GM12875 (cell line): ENCODE data around the gene IL1R1.

Experiments used
- H3K4me3 ChIP-seq: one replicate; pipeline ENCODE4 v1.5.1; 2011; ENCODE audit warnings: low read depth, low read length, control low read depth
- TF ChIP-seq, protein P1 (sequence below): IDR thresholded peaks from 2 replicates; pipeline ENCODE4 v1.5.1; 2011; ENCODE audit warnings: low read depth, mild to moderate bottlenecking, control low read depth, inconsistent platforms, low read length, moderate library complexity, borderline replicate concordance; ENCODE audit not compliant: insufficient read depth

Gene IL1R1

DNA sequence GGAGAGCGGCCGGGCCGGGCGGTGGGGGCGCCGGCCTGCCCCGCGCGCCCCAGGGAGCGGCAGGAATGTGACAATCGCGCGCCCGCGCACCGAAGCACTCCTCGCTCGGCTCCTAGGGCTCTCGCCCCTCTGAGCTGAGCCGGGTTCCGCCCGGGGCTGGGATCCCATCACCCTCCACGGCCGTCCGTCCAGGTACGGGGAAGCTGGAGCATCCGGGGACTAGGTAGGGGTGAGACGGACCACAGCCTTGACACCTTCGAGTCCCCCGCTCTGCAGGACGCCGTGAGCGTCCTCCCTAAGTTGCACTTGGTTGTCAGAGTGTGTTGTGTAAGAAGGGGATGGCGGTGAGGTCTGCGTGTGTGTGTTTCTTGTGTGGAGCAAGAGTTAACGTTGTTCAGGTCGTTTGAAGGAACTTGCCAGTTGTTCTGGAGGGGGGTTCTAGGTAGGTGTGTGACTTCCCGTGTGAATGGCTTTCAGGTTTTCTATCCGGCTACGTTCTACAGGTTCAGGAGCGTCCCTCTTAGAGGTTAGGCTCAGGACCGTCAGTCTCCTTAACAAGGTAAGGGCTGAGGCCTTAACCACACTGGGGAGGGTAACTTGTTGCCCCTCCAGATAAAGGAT, 393 bp downstream of the IL1R1 start:
- no peak overlapping the region for H3K4me3 ChIP-seq
- TF ChIP-seq, protein P1, sequence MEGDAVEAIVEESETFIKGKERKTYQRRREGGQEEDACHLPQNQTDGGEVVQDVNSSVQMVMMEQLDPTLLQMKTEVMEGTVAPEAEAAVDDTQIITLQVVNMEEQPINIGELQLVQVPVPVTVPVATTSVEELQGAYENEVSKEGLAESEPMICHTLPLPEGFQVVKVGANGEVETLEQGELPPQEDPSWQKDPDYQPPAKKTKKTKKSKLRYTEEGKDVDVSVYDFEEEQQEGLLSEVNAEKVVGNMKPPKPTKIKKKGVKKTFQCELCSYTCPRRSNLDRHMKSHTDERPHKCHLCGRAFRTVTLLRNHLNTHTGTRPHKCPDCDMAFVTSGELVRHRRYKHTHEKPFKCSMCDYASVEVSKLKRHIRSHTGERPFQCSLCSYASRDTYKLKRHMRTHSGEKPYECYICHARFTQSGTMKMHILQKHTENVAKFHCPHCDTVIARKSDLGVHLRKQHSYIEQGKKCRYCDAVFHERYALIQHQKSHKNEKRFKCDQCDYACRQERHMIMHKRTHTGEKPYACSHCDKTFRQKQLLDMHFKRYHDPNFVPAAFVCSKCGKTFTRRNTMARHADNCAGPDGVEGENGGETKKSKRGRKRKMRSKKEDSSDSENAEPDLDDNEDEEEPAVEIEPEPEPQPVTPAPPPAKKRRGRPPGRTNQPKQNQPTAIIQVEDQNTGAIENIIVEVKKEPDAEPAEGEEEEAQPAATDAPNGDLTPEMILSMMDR: no peak

DNA sequence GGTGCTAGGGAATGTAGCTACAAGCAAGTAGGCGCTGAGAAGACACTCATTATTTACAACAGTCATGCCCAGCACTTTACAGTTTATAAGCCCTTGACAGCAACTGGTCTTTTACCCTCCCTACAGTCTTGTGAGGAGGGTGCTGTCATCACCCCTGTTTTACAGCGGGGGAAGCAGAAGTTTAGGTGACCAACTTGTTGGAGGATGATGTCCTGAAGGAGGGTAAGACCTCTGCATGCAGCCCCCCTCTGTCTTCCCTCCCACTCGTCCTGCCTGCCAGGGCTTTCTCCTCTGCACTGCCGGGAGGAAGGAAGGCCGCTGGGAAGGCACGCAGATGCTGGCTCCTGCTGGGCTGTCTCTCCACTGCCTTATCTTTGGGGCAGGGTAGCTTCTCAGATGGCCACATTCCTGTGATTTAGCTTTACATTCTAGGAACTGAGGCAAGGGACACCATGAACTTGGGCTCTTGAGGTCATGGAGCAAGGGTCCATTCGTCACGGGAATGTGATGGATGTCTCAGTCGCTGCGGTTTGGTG, 972 bp downstream of the IL1R1 start:
- H3K4me3 ChIP-seq: no peak overlapping the region
- TF ChIP-seq, protein P1: no peak

DNA sequence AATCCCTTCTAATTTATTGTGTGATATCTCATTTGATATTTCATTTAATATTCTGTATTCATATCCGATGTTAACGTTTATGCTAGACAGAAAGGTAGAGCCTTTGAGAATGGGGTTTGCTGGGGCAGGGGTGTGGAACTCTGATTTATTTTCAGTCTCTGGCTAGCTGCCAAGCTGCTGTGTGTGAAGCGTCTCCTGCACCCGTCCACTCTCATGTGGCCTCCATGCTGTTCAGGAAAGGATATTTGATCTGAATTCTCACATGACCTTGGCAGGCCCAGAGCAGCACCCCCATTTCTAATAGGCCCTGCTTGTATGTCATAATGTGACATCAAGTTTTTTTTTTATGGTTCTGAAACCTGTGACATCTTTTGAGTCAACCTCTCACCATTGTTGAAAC, 1.6 kb downstream of the IL1R1 start:
- TF ChIP-seq, protein P1: no peak

DNA sequence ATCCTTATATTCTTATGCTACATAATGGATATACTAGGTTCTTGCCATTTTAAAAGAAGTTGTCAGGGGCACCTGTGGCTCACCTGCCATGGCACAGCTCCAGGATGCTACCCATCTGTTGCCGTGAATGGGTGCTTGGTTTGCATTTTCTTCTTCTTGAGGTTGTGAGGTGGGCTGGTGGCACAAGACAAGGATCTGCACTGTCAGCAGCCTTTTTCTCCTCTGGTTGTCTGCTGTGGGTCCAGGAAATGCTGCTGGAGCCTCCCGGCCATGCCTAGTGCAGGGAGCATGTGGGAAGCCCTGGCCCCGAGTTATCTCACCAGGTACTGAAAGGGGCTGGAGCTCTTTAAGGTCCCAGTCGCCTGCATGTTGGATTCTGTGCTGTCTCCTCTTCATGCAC, 2.6 kb downstream of the IL1R1 start:
- no peak overlapping the region for H3K4me3 ChIP-seq

More for the DNA sequence above, 1.6 kb downstream of the IL1R1 start:
- no peak overlapping the region for H3K4me3 ChIP-seq

DNA sequence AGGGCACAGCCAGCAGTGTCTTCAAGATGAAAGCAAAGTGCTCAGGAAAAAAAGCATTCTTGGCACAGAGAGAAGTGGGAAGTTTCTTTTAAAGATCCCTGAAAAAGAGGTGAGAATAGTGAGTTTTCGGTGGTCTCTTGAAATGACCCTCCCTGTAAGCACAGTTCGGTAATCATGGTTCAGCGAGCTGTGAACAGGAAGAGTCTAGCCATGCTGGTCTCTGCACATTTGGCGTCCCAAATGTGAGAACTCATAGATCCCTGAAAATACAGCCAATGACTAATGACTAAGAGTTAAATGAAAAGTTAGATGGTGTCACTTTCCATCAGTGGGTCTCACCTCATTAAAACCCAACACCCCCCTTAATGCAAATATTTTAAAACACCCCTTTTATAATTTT, 3.4 kb downstream of the IL1R1 start:
- H3K4me3 ChIP-seq: no peak overlapping the region
- TF ChIP-seq, protein P1: no peak

More for the DNA sequence above, 2.6 kb downstream of the IL1R1 start:
- TF ChIP-seq, protein P1: no peak

DNA sequence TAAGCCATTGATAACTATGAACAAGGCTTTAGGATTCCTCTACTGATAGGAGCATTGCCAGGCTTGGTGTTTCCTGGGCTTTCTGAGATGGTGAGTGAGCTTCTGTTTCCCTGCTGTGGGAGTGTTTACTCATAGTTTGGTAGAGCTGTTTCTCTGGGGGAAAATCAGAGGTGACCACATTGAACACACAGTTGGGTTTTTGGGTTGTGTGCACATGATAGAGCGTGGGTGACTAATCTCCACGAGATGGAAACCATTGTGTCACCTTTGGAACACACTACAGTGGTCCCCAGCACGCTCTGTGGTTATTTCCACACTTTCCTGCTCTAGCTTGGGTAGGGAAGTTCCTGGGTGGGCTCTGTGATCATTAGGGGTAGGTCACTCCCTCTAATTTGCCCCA, 5.4 kb downstream of the IL1R1 start:
- TF ChIP-seq, protein P1: no peak
- H3K4me3 ChIP-seq: no peak overlapping the region

DNA sequence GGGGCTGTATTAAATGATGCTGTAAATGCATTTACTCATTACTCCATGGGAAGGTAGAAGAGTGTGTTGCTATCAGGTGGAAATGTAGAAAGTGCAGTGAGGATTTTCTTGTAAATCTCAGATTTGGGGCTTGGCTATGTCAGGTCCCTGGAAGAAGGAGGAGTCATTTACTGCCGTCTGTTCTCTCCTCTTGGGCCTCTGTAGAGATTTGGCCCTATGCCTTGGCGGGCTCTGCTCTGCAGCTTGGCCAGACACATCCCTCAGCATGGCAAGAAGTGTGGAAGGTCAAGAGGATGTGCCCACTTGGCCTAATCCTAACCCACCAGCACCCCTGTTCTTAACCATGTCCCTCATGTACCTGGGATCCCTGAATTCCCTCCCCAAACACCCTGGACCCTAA, 6.7 kb downstream of the IL1R1 start:
- H3K4me3 ChIP-seq: no peak overlapping the region
- TF ChIP-seq, protein P1: no peak
